Panc1 (cell line): ENCODE data around the gene ADPRHL1. TPM values are rescaled to one million over a fixed set of nuclear protein-coding genes. Genes with fewer than 3 reads are reported as not detected.

Experiments used
- ATAC-seq: fragments of 200-7000 bp; cut with Tn5 transposase; 2 replicates; pipeline ENCODE4 v1.9.1; 2020; ENCODE audit warnings: mild to moderate bottlenecking, moderate library complexity
- BruUV-seq: library from RNA; stranded (reverse); fragments of 400-500 nt; replicated peaks from 2 replicates; lab custom pipeline; 2021; lab: Mats Ljungman, UMichigan
- CTCF ChIA-PET: fragments of 300-600 bp; sonication (Branson Sonifier 250); formaldehyde crosslinking; loops from one replicate; lab custom pipeline; 2022; ENCODE audit warnings: antibody characterized with exemption; lab: Charles Lee
- POLR2A ChIA-PET: fragments of 300-600 bp; sonication (Branson Sonifier 250); formaldehyde crosslinking; loops from one replicate; lab custom pipeline; 2022; ENCODE audit warnings: antibody characterized with exemption; lab: Charles Lee
- DNase-seq: peaks from one replicate; pipeline ENCODE4 v3.0.0-alpha.2; 2010; ENCODE audit warnings: low read depth, low spot score
- H3K27ac ChIP-seq: 2 replicates; pipeline ENCODE4 v1.5.1; 2011; ENCODE audit warnings: mild to moderate bottlenecking, low read length, inconsistent platforms
- H3K27me3 ChIP-seq: fragments of 200-500 bp; sonication (Bioruptor generic); 2 replicates; pipeline ENCODE4 v1.6.0; 2014; ENCODE audit warnings: low read length, inconsistent platforms; ENCODE audit not compliant: control insufficient read depth, insufficient read depth
- H3K36me3 ChIP-seq: fragments of 200-500 bp; sonication (Bioruptor generic); 2 replicates; pipeline ENCODE4 v1.5.1; 2014; ENCODE audit warnings: inconsistent platforms, mild to moderate bottlenecking, low read length, moderate library complexity; ENCODE audit not compliant: control insufficient read depth, insufficient read depth
- H3K4me1 ChIP-seq: 2 replicates; pipeline ENCODE4 v1.5.1; 2011; ENCODE audit warnings: inconsistent platforms, mild to moderate bottlenecking, low read length, moderate library complexity; ENCODE audit not compliant: control insufficient read depth, insufficient read depth
- H3K4me3 ChIP-seq, 2 experiments: 2 replicates each; pipeline ENCODE4 v1.5.1; 2011 to 2012; ENCODE audit warnings: low read depth in 2 of 2, low read length in 2 of 2, mild to moderate bottlenecking in 2 of 2, inconsistent platforms in 1 of 2, moderate library complexity in 1 of 2
- H3K9me3 ChIP-seq: fragments of 200-500 bp; sonication (Bioruptor generic); 2 replicates; pipeline ENCODE4 v1.5.1; 2014; ENCODE audit warnings: low read depth, mild to moderate bottlenecking, inconsistent platforms, low read length, moderate library complexity; ENCODE audit not compliant: control insufficient read depth, insufficient read depth
- POLR2AphosphoS5 ChIP-seq: IDR thresholded peaks from 2 replicates; pipeline ENCODE4 v1.6.1; 2012; ENCODE audit warnings: mild to moderate bottlenecking, low read depth, low read length, moderate library complexity
- SIN3A ChIP-seq: IDR thresholded peaks from 2 replicates; pipeline ENCODE4 v1.6.1; 2012; ENCODE audit warnings: low read depth, mild to moderate bottlenecking, low read length, moderate library complexity, borderline replicate concordance; ENCODE audit not compliant: insufficient read depth
- TCF7L2 ChIP-seq: IDR thresholded peaks from 2 replicates; pipeline ENCODE4 v1.6.1; 2011; ENCODE audit warnings: mild to moderate bottlenecking, low read depth, low read length, inconsistent platforms
- in situ Hi-C: cut with HindIII; loops from 2 replicates; pipeline ENCODE4 v1.10.0; 2016; ENCODE audit warnings: low sequenced_read_pairs, low pct_unique_long_range_greater_than_20kb
- intact Hi-C: fragments of 100-400 bp; cut with micrococcal nuclease; formaldehyde crosslinking; loops from one replicate; pipeline ENCODE4 v1.10.0; 2022; ENCODE audit not compliant: unreplicated experiment
- total RNA-seq: library from RNA; stranded (reverse); gene quantifications from one replicate; pipeline ENCODE4 v1.2.1, GENCODE V29; 2021; ENCODE audit not compliant: unreplicated experiment
- TF ChIP-seq, protein P1 (sequence below), 2 experiments: IDR thresholded peaks; 2 replicates each; pipeline ENCODE4 v1.6.1; 2011 to 2012; ENCODE audit warnings: low read depth in 2 of 2, control low read depth in 1 of 2, low read length in 1 of 2, mild to moderate bottlenecking in 1 of 2, moderate library complexity in 1 of 2; ENCODE audit not compliant: insufficient read depth in 1 of 2
- TF ChIP-seq, protein P2 (sequence below): fragments of 450-650 bp; IDR thresholded peaks from 2 replicates; pipeline ENCODE4 v1.5.1; 2017; ENCODE audit warnings: mild to moderate bottlenecking

ADPRHL1 gene
- total RNA-seq, 1 experiment from 2014 or later: 4.8 TPM

DNA sequence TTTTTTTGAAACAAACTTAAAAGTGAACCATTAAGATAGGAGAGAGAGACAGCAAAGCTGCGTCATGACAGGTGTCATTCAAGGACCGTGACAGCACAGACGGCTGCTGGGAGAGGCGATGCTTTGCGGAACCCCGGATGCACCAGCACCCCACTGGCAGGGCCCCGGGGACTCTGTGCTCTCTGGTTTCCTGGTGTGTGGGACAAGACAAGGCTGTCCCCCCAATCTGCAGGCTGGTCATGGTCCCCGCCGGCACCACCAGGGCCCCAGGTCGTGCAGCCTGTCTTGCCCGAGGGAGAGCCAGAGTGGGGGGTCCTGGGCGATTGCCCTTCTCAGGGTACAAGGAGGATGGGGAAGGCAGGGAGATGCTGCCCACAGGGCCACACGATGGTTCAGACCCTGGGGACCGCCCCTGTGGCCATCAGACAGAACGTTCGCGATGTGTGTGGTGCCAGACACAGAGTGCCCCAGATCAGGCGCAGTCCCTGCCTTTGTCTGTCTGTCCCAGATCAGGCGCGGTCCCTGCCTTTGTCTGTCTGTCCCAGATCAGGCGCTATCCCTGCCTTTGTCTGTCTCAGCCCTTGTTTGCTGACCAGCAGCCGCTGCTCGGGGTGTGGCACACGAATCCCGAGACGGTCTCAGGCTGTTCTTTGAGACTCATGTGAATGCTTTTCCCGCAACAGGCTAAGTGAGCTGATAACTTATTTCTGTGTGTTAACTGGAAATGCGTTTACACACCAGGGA lies 36.1 kb downstream of the ADPRHL1 start:
- Histone ChIP-seq H3K4me1 (no peaks in the 10 kb centered on the region), H3K27ac (no peak overlapping the region), H3K27me3 (no peaks in the 10 kb centered on the region), H3K4me3 (no peak overlapping the region), H3K9me3 (no peaks in the 10 kb centered on the region), H3K36me3 (no peaks in the 10 kb centered on the region)
- ATAC-seq: no peak
- POLR2A ChIA-PET: no interaction called here
- in situ Hi-C loops: no loop called here
- CTCF ChIA-PET: no interaction called here
- TF ChIP-seq SIN3A (no peak), TCF7L2 (no peak)
- TF ChIP-seq, protein P1, sequence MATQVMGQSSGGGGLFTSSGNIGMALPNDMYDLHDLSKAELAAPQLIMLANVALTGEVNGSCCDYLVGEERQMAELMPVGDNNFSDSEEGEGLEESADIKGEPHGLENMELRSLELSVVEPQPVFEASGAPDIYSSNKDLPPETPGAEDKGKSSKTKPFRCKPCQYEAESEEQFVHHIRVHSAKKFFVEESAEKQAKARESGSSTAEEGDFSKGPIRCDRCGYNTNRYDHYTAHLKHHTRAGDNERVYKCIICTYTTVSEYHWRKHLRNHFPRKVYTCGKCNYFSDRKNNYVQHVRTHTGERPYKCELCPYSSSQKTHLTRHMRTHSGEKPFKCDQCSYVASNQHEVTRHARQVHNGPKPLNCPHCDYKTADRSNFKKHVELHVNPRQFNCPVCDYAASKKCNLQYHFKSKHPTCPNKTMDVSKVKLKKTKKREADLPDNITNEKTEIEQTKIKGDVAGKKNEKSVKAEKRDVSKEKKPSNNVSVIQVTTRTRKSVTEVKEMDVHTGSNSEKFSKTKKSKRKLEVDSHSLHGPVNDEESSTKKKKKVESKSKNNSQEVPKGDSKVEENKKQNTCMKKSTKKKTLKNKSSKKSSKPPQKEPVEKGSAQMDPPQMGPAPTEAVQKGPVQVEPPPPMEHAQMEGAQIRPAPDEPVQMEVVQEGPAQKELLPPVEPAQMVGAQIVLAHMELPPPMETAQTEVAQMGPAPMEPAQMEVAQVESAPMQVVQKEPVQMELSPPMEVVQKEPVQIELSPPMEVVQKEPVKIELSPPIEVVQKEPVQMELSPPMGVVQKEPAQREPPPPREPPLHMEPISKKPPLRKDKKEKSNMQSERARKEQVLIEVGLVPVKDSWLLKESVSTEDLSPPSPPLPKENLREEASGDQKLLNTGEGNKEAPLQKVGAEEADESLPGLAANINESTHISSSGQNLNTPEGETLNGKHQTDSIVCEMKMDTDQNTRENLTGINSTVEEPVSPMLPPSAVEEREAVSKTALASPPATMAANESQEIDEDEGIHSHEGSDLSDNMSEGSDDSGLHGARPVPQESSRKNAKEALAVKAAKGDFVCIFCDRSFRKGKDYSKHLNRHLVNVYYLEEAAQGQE (IDR thresholded peaks at IDR 0.05; ENCODE audit: insufficient read depth in 1 of 2, low read depth in 2 of 2, low read length in 1 of 2): no peak
- intact Hi-C loops: no loop called here
- no peak for DNase-seq
- no TSS peak for BruUV-seq

DNA sequence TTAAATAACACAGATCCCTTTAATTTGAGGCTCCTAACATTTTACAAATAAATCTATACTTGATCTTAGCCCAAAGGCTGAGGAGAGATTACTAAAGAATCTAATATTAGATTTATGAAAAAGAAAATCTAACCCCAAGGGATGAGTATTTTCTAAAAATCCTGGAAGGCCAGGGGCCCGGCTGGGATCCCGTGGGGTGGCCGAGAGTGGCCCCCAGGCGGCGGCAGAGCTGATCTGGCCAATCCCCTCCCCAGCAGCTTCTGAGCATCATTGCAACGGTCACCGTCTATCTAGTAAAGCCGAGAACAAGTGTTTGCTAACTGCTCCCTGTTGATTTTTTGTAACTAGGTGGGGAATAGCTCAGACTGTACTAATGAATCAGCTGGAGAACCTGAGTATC lies 37.5 kb downstream of the ADPRHL1 start:
- in situ Hi-C loops: no loop called here
- no peak overlapping the region for H3K4me3 ChIP-seq
- intact Hi-C loops: no loop called here
- ATAC-seq (no peak), DNase-seq (no peak)
- BruUV-seq: no TSS peak
- H3K4me1 ChIP-seq: peaks cover 8% of the 10 kb centered on the region
- TF ChIP-seq TCF7L2 (no peak), POLR2AphosphoS5 (no peak), SIN3A (no peak)
- TF ChIP-seq, protein P2, sequence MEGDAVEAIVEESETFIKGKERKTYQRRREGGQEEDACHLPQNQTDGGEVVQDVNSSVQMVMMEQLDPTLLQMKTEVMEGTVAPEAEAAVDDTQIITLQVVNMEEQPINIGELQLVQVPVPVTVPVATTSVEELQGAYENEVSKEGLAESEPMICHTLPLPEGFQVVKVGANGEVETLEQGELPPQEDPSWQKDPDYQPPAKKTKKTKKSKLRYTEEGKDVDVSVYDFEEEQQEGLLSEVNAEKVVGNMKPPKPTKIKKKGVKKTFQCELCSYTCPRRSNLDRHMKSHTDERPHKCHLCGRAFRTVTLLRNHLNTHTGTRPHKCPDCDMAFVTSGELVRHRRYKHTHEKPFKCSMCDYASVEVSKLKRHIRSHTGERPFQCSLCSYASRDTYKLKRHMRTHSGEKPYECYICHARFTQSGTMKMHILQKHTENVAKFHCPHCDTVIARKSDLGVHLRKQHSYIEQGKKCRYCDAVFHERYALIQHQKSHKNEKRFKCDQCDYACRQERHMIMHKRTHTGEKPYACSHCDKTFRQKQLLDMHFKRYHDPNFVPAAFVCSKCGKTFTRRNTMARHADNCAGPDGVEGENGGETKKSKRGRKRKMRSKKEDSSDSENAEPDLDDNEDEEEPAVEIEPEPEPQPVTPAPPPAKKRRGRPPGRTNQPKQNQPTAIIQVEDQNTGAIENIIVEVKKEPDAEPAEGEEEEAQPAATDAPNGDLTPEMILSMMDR: no peak
- TF ChIP-seq, protein P1 (IDR thresholded peaks at IDR 0.05; ENCODE audit: insufficient read depth in 1 of 2, low read depth in 2 of 2, low read length in 1 of 2): no peak
- no peaks in the 10 kb centered on the region for H3K36me3 ChIP-seq
- CTCF ChIA-PET: no interaction called here
- no peaks in the 10 kb centered on the region for H3K9me3 ChIP-seq
- no peaks in the 10 kb centered on the region for H3K27me3 ChIP-seq
- POLR2A ChIA-PET: interaction anchor here (0.6 kb wide), 1 partner anchor 384 kb away, joined by 8 read pairs; no protein-coding TSS in a partner anchor
- H3K27ac ChIP-seq: no peak overlapping the region
